D341Med (cell line): Measurements from ENCODE around the gene GNAT1.

ENCODE experiments used
- DNase-seq: peaks from one replicate; pipeline ENCODE4 v3.0.0; 2012; ENCODE audit warnings: low spot score

Gene GNAT1

DNA sequence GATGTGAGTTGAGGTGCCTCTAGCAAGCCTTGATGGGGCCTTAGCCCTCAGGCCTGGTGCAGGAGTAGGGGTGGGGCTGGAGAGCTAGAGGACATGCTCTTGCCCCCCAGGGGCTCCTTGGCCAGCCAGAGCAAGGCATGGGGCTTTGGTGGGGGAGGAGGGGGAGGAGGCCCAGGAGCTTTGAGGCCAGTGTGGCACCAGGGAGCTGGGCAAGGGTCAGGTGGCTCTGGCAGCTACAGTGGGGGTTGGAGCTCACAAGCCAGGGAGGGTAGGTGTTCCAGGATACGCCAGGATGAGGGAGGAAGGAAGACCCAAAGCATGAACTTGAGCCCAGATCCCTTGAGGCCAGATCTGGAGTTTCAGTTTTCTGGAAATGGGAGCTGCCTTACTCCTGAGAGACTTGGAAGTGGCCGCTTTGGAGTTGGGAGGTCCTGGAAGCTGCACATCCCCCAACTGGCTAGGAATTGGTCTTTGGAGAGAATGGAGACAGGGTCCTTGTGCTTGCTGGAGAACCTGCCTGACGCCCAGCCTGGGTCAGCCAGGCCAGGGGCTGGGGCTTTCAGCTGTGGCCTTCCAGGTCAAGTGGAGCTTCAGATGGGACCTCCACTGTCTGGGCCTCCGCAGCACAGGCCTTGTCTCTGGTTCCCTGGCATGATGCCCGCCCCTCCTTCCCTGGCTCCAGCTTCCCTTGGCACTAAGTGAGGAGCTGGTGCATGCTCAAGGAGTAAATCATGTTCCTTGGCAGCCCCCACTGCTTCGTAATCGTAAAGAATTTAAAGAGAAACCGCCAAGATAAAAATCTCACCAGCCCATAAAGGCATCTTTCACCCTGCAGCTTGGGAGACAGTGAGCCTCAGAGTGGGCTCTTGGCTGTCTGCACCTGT is 27.6 kb upstream of the GNAT1 start:
- DNase-seq = no peak

DNA sequence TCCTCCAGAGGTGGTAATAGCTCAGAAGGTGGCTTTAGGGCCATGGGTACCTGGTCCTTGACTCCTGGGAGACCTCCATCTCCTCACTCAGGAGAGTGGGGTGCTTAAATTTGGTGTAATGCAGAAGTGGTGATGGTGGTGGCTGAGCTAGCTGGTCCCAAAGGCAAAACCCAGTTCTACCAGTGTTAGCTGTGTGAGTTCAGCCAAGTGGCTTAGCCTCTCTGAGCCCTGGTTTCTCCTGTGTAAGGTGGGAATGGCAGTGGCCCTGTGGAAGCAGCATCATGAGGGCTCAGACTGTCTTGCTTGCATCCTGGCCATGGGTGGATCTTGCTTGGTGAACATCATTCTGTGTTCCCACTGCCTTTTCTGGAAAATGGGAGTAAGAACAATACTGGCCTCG is 26.9 kb upstream of the GNAT1 start:
- DNase-seq = no peak

DNA sequence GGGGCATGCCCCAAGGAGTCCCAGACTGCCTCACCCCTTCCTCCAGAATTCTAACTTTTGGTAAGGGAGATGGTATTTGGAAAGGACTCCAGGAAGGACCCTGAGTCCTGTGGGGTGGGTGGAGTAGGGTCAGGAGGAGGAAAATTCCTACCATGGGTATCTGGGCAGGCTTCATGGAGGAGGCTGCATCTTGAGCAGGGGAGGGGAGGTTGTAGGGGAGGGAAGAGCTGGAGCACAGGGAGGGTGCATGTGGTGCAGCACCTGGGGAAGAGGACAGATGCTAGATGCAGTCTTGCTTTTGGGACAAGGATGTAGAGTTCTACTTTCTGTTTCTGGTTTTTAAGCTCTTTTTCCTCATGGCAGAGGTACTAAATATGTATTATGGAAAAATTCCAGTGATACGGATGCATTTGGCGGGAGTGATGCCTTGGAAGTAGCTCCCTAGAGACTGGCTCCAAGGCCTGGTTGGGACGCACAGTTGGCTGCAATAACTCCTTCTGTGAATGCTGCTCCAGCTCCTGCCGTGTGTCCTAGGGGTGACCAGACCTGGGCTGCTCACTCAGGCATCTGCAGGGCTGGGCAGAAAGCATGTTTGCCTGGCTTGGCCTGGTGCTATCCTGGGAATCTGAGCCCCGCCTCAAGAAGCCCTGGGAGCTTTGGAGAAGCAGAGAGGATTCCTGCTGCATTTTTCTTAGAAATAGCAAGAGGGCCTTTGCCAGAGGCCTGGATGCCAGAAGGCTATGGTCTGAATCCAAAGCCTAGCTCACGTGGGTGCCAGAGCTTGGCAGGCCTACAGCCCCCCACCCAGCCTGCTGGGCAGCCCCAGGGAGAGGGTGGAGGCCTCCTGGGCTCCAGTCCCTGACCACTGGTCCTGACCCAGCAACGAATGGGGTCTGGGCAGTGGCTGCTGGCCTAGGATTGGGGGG is 26.2 kb upstream of the GNAT1 start:
- DNase-seq = no peak

DNA sequence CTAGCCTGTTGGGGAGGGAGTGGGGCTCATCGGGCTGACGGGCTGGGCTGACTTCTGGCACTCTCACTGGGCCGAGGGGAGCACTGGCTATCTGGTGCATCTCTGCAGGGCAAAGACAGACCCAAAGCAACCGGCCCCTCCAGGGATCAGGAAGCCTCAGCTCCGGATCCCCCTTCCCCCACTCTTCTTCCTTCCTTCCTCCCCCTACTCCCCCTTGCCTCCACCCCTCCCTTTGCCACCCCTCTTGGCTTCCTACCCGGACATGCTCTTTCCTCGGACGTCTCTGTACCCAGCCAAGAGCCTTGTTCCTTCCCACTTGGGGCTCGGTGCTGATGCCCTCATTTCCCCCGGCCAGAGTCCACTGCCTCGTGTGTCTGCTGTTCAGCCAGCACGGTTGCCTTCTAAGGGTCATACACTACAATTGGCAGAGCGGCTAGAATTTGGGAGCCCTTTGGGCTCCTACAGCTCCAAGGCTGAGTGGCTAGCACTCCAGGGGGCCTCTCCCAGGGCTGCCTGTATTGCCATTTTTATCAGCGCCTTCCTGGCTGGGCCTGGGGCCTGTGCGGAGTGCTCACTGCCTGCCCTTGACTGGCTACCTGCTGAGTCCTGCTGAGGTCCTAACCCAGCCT is 25.4 kb upstream of the GNAT1 start:
- DNase-seq = no peak

DNA sequence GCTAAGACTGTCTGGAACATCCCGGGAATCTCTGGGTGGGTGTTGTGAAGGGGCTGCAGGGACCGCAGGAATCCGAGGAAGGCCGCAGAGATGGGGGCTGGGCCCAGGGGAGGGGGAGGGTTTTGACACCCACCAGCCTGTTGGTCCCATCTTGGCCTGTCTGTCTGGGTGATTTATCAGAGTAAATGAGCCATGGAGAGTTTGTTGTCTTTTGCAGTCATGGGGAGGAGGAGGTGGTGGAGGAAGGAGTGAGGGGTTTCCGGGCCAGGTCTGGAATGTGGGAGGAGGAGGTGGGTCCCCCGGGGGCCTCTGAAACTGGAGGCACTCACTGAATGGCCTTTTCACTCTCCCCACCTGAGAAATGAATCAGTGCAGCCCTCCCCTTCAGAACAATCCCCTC is 24.8 kb upstream of the GNAT1 start:
- DNase-seq = no peak

DNA sequence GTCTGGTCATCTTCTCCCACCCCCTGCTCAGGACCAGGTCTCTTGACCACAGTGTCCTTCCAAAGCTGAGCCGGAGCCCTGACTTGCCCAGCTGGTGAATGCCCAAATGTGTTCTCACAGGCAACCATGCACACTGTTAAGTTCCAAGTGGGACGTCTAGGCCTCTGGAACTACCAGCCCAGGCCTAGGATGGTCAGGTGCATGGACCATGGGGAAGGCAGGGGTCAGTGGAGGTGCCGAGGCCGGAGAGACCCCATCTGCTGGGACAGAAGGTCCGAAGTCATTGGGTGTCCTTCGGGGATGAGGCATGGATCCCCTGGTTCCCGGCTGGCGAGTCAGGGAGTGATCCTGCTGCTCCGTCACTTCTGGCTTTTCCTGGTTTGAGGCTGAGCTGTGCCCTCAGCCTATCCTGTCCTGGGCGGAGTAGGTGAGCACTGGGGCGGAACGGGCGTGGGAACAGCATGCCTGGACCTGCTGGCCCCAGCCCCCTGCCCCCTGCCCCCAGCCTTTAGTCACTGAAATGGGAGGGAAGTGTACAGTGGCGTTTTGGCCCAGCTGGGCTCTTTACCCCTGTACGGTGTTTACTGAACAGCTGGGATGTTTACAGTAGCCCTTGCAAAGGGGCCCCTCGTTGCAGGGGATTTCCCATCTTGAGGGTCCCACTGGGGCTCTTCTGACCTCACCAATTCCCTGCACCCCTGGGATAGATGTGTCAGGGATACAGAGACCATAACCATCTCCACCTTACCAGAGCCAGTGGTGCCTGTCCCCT is 24.2 kb upstream of the GNAT1 start:
- no peak for DNase-seq

DNA sequence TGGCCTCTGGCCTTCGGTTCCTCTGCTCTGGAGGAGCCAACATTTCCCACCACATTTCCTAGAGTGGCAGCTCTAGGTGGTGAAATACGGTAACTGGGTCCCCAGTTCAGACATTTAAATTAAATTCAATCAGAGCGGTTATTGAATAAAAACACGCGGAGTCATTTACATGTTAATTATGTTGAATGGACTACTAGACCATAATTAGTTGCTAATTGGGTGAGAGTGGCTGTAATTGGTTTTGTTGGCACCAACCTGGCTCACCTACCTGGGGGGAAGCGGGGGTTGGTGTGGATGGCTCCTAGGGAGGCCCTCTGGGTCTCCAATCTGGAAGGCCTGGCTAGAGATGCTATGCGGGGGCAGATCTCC is 23.6 kb upstream of the GNAT1 start:
- no peak for DNase-seq

DNA sequence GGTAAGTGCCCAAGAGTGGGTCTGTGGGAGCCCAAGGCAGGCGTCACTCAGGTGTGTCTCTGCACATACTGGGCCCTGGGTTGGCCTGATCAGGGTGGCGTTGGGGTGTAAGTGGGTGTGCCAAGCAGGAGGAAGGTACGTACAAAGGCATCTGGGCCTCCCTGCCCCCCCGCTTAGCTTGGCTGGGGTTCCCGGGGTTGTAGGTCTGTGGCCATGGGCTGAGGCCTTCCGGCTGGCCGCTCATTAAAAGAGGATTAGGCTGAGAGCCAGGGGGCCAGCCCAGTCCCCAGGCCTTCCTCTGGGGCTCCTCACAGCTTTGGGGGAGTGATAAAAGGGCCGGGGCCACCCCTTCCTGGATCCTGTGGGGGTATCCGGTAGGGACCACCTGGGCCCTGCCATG is 23.0 kb upstream of the GNAT1 start:
- no peak for DNase-seq

DNA sequence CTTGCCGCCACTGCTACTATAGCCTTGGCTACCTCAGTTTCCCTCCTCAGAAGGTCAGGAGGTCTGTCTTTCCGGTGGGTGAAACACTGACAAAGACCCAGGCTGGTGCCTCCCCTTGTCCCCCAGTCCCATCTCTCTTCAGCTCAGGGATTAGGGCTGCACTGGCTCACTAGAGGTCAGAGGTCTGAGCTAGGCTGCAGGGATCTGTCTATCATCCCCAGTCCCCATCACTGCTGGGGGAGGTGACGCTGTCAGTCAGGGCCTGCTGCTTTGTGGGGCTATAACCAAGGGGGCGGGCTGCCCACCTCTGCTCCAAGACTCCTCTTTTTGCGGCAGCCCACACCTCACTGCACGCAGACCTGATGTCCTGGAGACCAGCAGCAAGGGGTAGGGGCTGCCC is 22.6 kb upstream of the GNAT1 start:
- DNase-seq = no peak

DNA sequence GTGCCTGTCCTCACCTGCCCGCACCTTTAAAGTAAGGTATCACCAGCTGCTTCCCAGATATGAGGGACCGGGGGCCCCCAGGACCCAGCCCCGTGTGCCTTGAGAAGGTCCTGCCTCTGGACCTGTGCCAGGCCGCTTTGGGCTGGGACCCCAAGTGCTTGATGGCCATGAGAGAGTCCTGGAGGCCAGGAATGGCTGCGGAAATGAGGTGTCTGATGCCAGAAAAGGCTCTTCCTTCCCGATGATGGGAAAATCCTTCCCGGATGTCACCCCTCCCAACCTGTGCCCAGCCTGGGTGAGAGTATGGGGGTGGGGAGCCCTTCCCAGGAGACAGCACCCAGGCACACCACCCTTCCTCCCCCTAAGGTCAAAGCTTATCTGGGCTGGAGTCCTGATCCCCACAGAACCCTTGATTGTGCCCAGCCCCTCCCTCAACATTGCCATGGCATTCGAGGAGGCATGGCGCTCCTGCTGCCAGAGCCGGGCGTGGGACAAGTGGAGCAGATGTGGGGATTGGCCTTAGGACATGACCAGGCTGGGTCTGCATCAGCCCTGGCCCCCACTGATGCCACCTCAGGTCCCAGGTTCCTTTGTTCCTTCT is 22.1 kb upstream of the GNAT1 start:
- no peak for DNase-seq

DNA sequence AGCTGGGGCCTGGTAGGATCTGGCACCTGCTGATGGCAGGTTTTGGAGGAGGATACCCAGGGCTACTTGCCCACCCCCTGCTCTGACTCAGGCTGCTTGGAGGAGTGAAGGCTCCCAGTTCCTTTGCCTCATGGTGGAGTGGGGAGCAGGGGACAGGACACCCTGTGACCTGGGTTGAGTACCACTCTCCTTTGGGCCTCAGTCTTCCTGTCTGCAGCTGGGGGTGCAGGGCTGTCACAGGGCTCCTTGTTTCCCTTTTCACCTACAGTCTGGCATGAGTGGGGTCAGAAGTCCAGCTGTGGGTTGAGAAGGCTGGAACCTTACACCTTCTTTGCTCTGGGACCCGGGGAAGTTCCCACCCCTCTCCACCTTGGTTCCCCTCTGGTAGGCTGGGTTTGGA is 21.6 kb upstream of the GNAT1 start:
- DNase-seq = no peak

DNA sequence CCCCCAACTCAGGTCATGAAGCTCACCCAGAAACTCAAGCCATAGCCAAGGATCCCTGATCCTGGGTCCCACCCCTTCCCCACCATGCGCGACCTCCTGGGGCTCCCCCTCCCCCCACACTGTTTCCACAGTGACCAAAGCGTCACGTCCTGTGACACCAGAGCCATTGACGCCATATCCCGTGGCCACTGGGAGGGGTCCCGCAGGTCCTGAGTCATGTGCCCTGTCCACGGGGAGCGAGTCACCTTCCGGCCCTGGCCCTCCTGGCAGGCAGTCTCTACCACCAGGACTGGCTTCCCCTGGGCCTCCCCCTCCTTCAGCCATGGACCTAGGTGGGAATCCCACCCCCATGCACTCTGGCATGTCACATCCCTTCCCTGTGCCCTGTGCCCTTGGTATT is 20.7 kb upstream of the GNAT1 start:
- DNase-seq = no peak

DNA sequence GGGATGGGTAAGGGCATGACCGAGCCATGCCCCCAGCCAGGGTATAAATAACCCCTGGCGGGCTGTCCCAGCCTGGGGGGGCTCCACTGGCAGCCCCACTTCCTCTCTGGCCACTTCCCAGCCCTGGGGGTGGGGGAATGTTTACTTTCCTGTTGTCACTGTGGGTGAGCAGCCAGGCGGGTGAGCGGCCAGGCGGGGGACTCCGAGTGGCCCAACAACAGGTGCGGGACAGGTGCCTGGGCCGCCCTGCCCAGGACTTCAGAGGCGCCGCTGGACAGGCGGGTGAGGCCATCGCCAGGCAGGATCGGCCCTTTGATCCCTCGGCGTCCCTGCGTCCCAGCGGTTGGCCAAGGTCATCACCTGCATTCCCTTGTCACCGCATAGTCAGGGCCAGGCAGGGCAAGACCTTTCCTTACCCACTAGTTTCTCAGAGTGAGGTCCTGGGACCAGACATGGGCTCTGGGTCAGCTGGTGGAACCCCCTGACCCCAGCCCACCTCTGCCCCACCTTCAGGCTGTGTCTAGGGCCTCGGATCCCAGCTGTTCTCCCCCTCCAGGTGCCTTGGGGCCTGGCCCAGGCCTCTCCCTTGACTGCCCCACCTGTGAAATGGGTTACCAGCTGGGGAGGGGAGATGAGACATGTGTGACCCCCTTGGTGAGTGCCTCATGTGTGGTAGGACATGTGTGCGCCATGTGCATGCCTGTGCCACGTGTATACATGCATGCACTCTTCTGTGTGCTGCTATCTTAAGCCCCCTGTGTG is 19.7 kb upstream of the GNAT1 start:
- DNase-seq = no peak

DNA sequence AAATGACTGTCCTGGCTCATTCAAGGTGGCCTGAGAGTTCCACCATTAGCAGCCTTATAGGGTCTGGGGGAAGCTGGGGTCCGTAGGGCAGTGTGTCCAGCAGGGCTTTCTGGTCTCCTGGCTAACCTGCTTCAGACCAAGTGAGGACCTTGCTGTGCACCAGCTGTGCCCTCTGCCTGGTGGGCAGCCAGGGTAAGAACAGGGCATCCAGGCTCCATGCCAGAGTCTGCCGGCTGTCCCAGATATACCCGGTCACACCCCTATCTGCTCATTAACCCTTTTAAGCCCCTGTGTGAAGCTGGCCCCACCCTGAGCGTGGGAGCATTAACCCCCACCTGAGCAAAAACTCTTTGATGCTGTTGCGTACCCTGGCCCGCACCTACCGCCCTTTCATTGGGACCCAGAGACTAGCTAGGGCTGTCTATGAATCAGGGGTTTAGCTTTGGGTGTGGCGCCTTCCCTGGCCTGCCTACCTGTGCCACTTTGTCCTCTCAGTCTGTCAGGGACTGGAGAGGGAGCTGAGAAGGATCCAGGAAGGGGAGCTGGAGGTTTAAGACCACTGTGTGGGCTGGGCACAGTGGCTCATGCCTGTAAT is 18.7 kb upstream of the GNAT1 start:
- no peak for DNase-seq

DNA sequence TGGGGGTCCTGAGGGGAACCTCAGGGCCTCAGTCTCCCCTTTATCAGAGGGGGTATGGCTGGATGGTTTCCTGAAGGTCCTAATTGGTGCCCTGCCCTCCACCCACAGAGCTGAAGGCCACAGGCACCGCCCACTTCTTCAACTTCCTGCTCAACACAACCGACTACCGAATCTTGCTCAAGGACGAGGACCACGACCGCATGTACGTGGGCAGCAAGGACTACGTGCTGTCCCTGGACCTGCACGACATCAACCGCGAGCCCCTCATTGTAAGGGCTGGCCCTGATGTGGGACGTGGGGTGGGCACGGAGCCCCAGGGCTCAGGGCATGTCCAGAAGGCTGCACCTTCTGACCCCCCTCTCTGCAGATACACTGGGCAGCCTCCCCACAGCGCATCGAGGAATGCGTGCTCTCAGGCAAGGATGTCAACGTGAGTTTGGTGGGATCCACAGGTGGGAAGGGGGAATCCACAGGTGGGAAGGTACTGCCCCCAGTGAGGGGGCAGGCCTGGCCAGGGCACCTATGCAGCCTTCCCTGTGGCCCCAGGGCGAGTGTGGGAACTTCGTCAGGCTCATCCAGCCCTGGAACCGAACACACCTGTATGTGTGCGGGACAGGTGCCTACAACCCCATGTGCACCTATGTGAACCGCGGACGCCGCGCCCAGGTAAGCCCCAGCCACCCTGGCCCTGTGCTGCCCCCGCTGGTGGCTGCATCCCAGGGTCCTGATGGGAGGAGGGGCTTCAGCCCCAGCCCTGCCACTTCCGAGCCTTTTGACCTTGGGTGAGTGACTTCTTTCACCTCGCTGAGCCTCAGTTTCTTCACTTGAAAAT is 17.5 kb upstream of the GNAT1 start:
- no peak for DNase-seq

DNA sequence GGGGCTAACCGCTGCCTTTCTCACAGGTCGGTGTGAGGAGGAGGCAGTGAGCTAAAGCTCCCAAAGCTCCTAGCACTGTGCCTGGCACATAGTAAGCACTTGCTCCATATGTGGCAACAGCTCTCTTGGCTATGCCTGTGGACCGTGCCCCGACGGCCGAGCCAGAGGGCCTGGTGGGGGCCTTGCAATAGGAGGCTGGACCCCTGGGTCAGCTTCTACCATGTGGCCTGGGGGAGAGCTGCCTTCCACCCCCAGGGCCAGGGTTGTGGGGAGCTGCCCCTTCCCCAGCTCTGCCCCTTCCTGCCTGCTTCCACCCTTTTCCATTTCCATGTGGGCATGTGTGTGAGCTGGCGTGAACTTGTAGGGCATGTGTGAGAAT is 16.9 kb upstream of the GNAT1 start:
- DNase-seq = no peak

DNA sequence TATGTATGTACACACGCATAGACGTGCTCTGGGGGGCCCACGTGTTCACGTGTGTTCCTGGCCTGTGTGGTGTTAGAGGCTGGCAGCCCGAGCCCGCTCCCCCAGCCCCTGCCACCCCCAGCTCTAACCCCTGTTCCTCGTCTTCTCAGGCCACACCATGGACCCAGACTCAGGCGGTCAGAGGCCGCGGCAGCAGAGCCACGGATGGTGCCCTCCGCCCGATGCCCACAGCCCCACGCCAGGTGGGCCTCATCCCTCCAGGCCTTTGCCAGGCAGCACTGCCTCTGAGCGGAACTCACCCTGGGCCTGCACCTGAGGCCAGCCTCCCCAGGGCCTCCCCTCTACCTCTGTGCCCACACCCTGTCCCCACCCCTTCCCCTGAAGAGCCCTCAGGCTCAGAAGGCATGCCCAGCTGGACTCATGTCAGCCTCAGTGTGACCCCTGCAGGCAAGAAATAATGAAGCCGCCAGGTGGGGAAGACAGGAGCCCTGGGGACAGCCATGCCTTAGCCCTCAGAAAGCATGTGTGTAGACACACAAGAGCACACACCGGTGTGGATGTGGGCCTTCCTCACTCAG is 16.4 kb upstream of the GNAT1 start:
- no peak for DNase-seq

DNA sequence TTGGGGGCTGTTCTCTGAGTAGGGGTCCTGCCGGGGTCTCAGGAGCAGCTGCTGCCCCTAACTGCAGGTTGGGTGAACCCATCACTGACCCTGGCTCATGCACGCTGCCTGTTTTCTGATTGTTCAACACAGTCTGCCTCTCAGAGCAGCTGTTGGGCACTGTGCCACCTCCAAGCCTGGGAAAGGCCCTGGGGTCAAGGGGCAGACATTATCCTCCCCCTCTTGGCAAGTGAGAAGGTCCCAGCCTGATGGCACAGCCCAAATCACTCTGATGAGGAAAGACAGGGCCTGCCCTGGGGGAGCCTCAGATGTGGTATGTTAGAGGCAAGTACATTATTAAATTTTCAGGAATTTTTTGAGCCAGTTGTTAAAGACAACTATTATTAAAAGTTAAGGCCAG is 14.1 kb upstream of the GNAT1 start:
- no peak for DNase-seq

DNA sequence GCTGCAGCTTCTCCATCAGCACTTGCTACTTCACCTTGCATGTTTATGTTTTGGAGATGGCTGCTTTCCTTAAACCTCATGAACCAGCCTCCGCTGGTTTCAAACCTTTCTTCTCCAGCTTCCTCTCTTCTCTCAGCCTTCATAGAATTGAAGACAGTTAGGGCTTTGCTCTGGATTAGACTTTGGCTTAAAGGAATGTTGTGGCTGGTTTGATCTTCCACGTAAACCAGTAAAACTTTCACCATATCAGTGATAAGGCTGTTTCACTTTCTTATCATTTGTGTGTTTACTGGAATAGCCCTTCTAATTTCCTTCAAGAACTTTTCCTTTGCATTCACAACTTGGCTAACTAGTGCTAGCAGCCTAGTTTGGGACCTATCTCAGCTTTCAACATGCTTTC is 11.7 kb upstream of the GNAT1 start:
- DNase-seq = no peak
